Renal pelvis (tissue), 12 donors: Measurements from ENCODE around the gene LYVE1. TPM values are rescaled to one million over a fixed set of nuclear protein-coding genes. Genes with fewer than 3 reads are reported as not detected.

Experiments used
- DNase-seq: peaks from one replicate; pipeline ENCODE4 v3.0.0-alpha.2; 2013
- long read RNA-seq, 16 experiments: transcript quantifications; one replicate each; lab custom pipeline, GENCODE V29; 2026
- polyA plus RNA-seq, 3 donors: library from polyadenylated mRNA; unstranded; fragments of 120-200 nt; gene quantifications; one replicate each; pipeline ENCODE4 v1.2.1, GENCODE V29; 2013; ENCODE audit not compliant: insufficient read length in 3 of 3

LYVE1 gene, protein sequence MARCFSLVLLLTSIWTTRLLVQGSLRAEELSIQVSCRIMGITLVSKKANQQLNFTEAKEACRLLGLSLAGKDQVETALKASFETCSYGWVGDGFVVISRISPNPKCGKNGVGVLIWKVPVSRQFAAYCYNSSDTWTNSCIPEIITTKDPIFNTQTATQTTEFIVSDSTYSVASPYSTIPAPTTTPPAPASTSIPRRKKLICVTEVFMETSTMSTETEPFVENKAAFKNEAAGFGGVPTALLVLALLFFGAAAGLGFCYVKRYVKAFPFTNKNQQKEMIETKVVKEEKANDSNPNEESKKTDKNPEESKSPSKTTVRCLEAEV
- 10 to 100 TPM; 57.7 to 75.5 (median 59.9) TPM for polyA plus RNA-seq
- long read RNA-seq, donor 1, transcript LYVE1-201 (6 exons, 3,273 nt) = major isoform, 12 of 29 reads
- long read RNA-seq, donor 1, partial matches to known transcripts = 17 of 29 reads
- long read RNA-seq, donor 1, other reads (novel, unspliced or antisense) = 0 of 29 reads
- long read RNA-seq, donor 2, transcript LYVE1-201 (6 exons, 3,273 nt) = major isoform, 18 of 46 reads
- long read RNA-seq, donor 2, partial matches to known transcripts = 28 of 46 reads
- long read RNA-seq, donor 2, other reads (novel, unspliced or antisense) = 0 of 46 reads
- long read RNA-seq, donor 3, transcript LYVE1-201 (6 exons, 3,273 nt) = major isoform, 8 of 8 reads
- long read RNA-seq, donor 3, partial matches to known transcripts = 0 of 8 reads
- long read RNA-seq, donor 3, other reads (novel, unspliced or antisense) = 0 of 8 reads
- long read RNA-seq, donor 4, transcript LYVE1-201 (6 exons, 3,273 nt) = major isoform, 18 of 40 reads
- long read RNA-seq, donor 4, partial matches to known transcripts = 22 of 40 reads
- long read RNA-seq, donor 4, other reads (novel, unspliced or antisense) = 0 of 40 reads
- long read RNA-seq, donor 5, transcript LYVE1-201 (6 exons, 3,273 nt) = major isoform, 7 of 13 reads
- long read RNA-seq, donor 5, partial matches to known transcripts = 5 of 13 reads
- long read RNA-seq, donor 5, other reads (novel, unspliced or antisense) = 0 of 13 reads
- long read RNA-seq, donor 6, transcript LYVE1-201 (6 exons, 3,273 nt) = major isoform, 6 of 23 reads
- long read RNA-seq, donor 6, partial matches to known transcripts = 16 of 23 reads
- long read RNA-seq, donor 6, other reads (novel, unspliced or antisense) = 0 of 23 reads
- long read RNA-seq, donor 7, transcript LYVE1-201 (6 exons, 3,273 nt) = major isoform, 16 of 26 reads
- long read RNA-seq, donor 7, partial matches to known transcripts = 10 of 26 reads
- long read RNA-seq, donor 7, other reads (novel, unspliced or antisense) = 0 of 26 reads
- long read RNA-seq, donor 8, transcript LYVE1-201 (6 exons, 3,273 nt) = major isoform, 13 of 32 reads
- long read RNA-seq, donor 8, partial matches to known transcripts = 19 of 32 reads
- long read RNA-seq, donor 8, other reads (novel, unspliced or antisense) = 0 of 32 reads
- long read RNA-seq, donor 9, transcript LYVE1-201 (6 exons, 3,273 nt) = major isoform, 18 of 37 reads
- long read RNA-seq, donor 9, partial matches to known transcripts = 19 of 37 reads
- long read RNA-seq, donor 9, other reads (novel, unspliced or antisense) = 0 of 37 reads
- long read RNA-seq, donor 10, transcript LYVE1-201 (6 exons, 3,273 nt) = major isoform, 17 of 28 reads
- long read RNA-seq, donor 10, partial matches to known transcripts = 11 of 28 reads
- long read RNA-seq, donor 10, other reads (novel, unspliced or antisense) = 0 of 28 reads
- long read RNA-seq, donor 11, transcript LYVE1-201 (6 exons, 3,273 nt) = major isoform, 9 of 28 reads
- long read RNA-seq, donor 11, partial matches to known transcripts = 19 of 28 reads
- long read RNA-seq, donor 11, other reads (novel, unspliced or antisense) = 0 of 28 reads
- long read RNA-seq, donor 12, transcript LYVE1-201 (6 exons, 3,273 nt) = major isoform, 23 of 54 reads
- long read RNA-seq, donor 12, partial matches to known transcripts = 30 of 54 reads
- long read RNA-seq, donor 12, other reads (novel, unspliced or antisense) = 0 of 54 reads
- long read RNA-seq, donor 13, transcript LYVE1-201 (6 exons, 3,273 nt) = major isoform, 5 of 5 reads
- long read RNA-seq, donor 13, partial matches to known transcripts = 0 of 5 reads
- long read RNA-seq, donor 13, other reads (novel, unspliced or antisense) = 0 of 5 reads
- long read RNA-seq, donor 14 = 0 reads
- long read RNA-seq, donor 15, transcript LYVE1-201 (6 exons, 3,273 nt) = major isoform, 19 of 36 reads
- long read RNA-seq, donor 15, partial matches to known transcripts = 16 of 36 reads
- long read RNA-seq, donor 15, other reads (novel, unspliced or antisense) = 0 of 36 reads
- long read RNA-seq, donor 16, transcript LYVE1-201 (6 exons, 3,273 nt) = major isoform, 13 of 19 reads
- long read RNA-seq, donor 16, partial matches to known transcripts = 6 of 19 reads
- long read RNA-seq, donor 16, other reads (novel, unspliced or antisense) = 0 of 19 reads

DNA sequence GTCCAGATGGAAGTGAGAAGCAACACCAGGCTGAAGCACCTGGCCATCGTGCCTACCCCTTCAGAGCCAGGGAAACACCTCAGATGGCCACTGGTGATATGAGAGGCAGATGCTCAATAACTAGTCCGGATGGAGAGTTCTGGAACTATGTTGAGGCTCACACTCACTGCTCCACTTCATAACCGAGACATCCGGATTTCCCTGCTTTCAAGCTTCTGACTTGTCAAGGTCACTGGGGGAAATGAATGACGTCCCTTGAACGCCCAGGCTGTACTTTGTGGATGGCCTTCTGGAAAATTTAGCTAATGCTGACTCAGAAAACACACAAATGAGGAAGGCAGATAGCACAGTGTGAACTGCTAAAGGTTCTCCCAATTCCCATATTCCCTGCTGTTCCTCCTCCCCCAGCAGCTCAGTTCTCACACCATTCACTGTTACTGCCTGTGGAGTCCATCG is at the start of gene LYVE1:
Gene LYVE1, minus strand, starts transcription at position 180 of the 456 bp plus-strand sequence. Its CDS starts 133 bp downstream, at position 47.
- DNase-seq = no peak

DNA sequence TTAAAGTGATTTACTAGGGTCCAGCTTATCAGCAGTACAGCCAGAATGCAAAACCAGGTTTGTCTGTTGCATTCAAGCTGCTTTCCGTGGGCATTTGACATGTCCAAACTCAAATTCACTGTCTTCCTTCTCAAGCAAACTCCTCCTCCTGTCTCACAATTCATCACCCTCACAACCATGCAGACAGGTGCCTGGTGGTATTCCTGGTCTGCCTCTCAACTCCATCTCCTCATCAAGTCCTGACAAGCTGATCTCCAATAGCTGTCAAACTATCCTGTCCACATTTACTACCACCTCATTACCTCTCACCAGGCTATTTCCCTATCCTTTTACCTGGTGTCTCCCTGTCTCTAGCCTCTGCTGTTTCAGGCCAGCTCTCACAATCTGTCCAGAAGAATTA is 49.1 kb upstream of the LYVE1 start:
- no peak for DNase-seq

DNA sequence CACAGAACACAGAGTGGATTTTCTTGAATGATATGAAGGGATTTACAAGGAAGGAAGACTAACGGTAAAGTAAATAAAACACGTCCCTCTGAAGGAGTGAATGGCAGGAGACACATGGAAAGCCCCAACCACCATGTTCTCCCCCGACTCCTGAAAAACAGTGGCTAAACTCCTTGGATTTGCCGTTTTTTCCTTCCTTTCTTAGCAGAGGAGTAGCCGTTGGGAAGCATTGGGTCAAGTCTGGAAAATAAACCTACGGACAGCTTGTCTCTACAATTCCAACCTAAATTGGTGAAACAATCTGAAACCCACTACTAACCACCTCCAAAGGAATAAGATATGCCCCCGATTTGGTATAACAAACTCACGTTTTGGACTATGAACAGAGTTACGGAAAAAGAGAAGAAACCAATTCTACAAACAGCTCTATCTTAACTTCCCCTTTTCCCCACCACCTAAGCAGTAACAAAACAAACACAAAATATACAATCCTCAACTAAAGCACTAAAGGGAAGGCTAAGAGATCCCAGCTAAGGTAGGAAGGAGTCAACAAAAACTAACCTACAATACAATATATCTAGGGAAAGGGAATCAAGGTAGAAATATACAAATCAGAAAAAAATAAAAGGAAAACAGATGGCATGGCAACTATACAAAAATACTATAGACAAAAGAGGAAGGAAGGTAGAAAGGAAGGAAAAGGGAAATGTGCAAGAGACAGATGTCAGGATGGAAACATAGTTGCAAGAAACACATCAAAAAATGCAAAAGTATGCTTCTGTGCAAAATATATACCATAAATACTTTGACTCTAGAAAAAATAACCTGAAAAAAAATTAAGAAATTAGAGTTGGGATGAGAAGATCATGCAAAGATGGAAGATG is 43.8 kb upstream of the LYVE1 start:
- no peak for DNase-seq

DNA sequence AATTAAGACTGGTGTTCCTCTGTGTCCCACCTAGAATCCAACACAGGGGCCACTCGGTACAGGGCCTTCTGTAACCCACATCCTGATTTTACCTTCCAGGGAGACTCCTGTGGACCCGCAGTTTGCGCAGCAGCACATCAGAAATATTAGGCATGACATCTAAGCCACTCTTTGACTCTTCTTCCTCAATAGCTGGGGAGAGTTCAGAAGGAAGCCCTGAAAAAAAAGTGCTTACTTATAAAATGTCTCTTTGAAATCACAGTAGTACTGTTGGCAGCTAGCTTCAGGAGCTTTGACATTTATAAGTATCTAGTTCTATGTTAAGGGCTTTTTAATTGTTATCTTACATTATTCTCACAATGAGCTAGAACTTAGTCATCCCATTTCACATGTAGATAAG is 41.2 kb upstream of the LYVE1 start:
- DNase-seq = no peak

DNA sequence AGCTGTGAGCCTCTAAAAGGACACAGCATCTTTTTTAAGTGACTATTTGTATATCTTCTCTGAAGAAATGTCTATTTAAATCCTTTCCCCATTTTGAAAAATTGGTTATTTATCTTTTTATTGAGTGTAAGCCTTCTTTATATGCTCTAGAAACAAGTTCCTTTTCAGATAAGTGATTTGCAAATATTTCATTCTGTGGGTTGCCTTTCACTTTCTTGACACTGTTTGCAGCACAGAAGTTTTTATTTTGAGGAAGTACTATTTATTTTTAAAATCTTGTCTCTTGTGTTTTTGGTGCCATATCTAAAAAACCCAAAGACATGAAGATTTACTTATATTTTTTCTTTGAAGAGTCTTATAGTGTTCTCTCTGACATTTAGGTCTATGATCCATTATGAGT is 40.1 kb upstream of the LYVE1 start:
- no peak for DNase-seq

DNA sequence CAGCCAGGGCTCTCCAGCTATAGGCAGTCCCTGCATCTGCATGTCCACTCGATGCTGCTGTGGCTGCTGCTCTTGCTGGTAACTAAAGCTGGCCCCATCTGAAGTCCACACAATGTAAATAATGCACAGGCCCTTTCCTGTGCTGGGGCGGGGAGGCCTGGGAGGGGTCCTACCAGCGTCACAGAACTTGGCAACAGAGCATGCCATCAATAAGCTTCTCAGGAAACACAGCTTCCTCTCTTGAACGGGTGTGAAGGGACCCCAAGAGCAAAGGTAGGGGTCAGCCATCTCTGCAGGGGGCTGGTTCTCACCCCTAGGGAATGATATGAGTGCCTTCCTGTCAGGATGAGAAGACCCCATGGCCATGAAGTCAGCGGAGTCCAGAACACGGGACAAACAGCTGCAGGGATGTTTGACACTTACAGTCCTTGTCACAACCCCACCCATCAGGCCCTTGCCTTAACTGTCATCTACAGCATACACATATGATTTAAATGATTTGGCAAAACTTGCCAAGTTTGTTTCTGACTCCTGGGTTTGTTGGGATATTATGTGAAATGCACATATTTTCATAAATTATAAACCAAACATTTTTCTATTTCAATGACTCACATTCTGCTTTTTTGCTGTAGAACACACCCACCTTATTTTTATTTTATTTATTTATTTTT is 39.1 kb upstream of the LYVE1 start:
- no peak for DNase-seq

DNA sequence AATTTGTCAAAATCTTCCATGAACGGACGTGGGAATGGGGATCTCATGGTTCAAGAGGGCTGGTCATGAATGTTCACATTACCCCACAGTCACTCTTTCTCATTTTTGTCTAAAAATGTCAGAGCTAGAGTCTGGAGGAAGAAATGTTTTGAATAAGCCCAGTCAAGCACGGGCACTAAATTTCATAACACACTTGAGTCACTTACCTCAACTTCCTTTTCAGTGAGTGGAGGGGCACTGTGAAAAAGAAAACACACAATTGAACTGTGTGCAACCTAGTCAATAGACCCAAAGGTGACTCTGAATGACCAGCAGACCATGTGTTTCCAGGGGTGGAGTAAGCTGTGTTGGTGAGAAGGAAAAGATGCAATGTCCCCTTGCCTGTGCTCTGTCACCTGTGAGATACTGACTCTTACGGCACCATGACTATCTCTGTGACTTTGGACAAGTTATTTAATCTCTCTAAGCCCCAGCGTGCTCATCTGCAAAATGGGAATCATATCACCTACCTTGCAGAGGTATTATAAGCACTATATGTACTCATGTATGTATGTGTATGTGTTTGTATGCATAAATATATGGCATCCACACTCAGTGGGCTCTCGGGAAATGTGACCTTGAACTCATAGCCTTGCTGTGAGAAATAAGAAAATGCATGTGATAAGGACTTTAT is 38.2 kb upstream of the LYVE1 start:
- DNase-seq = no peak

DNA sequence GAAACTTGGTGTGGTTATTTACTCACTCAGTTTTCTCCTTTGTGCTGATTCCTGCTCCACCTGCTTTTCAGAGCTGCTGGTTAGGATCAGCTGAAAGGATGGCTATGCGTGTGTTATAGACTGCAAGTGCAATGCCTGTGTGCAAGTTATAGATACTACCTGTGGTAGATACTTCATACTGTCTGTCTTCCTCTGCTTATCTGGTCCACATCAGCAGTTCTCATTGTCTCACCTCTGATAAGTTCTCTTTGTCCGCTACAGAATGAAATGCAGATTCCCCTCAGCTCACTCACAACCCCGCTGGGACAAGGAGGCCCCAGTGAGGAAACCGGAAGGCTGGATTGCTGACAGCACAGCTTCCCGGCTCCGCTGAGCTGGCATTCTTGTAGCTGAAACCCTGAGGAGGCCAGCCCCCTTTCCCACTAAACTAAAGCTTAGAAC is 37.5 kb upstream of the LYVE1 start:
- DNase-seq = no peak

DNA sequence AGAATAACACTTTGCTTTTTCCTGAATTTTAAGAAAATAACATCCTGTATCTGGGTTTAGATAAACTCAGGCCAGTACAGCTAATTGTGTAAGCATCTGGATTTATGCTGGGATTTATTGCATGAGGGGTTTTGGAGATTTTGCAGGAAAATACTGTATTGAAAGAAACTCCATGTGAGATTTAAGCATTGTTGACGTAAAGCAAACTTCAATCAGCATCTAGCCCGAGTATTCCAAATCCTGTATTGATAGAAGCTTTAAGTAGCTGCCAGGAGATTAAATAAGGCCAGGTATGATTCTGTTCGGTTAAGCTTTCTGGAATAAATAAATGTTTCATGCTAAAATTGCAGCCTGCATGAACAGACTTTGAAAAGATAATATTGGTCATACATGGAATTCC is 36.3 kb upstream of the LYVE1 start:
- no peak for DNase-seq

DNA sequence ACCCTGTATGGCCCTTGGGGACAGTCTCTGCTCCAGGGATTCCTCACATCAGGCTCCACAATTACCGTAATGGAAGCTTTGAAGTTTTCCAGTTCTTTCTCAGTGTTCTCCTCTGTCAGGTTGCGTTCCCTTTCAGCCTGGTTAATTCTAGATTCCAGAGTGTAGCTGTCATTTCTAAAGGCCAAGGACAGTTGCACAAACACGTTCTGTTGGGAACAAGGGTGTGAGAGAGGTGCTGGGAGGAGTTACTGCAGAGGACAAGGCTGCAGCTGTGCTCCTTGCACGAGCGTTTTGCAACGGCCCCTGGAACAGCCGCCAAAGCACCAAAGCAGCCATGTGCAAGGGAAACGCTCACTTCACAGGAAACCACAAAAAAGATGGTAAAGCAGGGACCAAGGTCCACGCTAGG is 35.9 kb upstream of the LYVE1 start:
- DNase-seq = no peak

DNA sequence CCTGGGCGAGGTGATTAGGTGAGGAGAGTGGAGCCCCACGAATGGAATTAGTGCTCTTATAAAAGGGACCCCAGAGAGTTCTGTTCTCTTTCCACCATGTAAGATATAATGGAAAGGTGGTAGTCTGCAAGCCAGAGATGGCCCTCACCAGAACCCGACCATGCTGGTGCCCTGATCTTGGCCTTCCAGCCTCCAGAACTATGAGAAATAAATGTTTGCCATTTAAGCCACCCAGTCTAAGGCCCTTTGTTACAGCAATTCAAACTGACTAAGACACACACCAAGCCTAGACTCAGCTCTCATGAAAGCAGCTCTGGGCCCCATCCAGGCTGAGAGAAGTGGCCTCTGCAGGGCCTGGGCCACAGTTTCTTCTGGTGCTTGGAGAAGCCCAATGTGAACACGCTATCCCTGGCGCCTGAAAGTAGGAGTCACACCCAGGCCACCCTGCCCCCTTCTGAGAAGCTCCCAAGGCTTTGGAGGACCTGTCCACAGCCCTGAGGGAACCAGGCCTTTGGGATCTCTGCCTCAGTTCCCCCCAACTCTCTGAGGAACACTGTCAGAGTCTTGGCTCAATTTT is 35.3 kb upstream of the LYVE1 start:
- DNase-seq = no peak

DNA sequence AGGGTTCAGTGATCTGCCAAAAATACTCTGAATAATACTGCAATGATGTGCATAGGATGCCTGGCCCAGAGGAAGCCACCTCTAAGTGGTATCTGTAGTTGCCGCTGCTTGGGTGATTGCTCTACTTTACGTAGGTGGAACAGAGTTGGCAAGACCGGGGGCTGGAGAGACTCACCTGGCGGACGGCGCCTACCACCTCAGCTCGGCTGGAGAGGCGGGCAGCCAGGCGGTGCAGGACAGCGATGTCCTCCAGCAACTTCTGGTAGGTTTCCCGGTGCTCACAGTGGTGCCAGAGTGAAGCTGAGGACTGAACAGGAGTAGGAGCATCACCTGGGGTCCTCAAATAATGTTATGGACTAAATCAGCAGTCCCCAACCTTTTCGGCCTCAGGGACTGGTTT is 34.5 kb upstream of the LYVE1 start:
- no peak for DNase-seq

DNA sequence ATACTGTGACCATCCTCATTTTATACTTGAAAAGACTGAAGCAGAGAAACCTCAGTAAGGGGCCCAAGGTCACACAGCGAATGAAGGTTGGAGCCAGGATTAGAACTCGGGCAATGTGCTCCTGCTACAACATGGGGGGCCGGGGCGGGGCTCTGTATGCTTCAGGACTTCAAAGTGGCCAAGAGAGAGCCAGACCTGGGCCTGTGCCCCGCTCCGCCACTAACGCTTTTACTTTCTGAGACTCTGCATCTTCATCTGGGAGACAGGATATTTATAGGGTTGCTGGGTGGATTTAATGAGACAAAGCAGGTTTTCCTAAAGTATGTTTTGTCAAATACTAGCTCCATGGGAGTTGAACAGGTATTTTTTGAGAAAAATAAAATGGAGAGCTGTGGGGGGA is 33.9 kb upstream of the LYVE1 start:
- no peak for DNase-seq

DNA sequence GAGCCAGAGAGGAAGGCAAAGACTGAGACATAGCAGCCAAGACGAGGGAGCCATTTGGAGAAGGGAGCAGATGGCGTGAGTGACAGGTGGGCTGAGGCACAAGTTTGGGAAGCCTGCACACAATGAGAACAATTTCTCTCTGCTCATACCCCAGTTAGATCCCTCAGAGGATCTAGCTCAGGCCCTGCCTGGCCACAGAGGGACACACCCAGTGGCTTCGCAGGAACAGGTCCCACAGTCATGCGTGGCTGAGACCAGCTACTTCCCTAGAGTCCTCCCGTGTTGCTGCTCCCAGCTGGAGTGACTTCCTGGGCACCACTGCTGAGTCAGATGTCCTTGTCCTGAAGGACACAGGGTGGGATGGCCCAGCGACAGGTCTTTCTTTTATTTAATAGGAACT is 33.4 kb upstream of the LYVE1 start:
- DNase-seq = no peak

DNA sequence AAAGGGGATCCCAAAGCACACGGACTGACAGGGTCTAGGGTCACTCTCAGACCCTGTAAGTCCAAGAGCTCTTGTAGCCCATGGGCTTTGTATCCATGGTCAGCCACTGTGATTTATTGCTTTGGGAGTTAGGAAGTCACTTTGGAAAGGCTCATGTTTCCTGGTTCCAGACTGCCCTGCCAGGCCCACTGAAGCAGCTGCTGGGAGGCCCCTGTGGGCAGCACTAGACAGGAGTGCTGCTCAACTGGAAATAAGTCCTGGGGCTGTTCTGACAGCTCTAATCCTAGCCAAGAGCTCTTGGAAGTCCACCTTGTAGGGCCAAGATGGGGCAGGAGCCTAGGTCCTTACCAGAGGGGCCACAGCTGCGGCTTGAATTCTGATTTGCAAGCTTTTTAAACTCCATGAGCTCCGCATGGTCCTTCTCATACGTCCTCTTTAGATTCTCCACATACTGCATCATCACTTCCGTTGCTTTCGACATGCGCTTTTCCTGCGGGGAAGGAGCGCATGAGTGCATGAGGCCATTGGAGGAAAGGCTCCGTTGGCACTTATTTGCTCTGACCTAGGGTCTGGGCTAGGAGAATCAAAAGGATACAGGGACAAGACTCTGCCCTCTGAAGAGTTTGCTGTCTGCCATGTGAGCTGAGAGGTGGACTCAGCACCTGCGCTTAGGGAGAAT is 32.2 kb upstream of the LYVE1 start:
- peak; percentile 82 for DNase-seq
